ENCODE data around the gene RASSF1. TPM values are rescaled to one million over a fixed set of nuclear protein-coding genes. Genes with fewer than 3 reads are reported as not detected.

The RASSF1 gene
- total RNA-seq, 1 experiment from 2014 or later = 30.2 TPM

DNA sequence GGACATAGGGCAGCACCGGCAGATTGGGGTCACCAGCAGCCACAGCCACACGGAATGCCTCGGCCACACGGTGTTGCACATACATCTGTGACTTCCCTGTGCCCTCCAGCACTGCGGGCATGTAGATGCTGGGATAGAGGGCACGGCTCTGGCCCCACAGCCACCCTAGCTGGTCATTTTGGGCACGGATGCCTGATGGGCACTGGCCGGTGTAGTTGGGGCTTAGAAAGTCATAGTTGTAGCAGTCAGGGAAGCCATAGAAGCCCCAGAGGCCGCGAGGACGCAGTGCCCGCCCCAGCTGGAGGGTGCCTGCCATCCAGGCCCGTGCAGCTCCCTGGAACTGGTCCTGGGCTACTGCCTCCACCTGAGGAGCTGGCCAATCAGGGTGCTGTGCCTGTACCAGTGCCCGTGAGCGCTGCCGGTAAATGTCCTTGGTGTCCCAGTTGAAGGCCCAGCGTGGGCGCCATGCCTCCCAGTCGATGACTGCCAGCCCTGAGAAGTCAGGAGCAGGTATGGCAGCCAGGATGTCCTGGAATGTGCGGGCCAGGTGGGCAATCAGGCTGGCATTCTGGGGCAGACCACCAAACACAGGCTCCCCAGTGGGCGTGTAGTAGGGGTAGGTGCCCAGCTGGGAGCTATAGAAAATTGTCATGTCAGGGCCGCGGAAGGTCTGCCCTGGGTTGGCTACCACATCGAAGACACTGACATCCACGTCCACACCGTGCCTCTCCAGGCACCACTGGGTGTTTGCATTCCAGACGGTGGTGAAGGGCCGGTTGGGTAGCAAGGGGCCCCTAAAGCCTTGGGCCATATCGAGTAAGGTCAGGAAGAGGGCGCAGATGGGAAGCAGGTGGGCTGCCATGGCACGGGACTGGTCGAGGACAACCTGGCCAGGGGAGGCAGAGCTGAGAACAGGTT is 38.3 kb downstream of the RASSF1 start:
- no peak for DNase-seq (ENCODE audit: low spot score)

DNA sequence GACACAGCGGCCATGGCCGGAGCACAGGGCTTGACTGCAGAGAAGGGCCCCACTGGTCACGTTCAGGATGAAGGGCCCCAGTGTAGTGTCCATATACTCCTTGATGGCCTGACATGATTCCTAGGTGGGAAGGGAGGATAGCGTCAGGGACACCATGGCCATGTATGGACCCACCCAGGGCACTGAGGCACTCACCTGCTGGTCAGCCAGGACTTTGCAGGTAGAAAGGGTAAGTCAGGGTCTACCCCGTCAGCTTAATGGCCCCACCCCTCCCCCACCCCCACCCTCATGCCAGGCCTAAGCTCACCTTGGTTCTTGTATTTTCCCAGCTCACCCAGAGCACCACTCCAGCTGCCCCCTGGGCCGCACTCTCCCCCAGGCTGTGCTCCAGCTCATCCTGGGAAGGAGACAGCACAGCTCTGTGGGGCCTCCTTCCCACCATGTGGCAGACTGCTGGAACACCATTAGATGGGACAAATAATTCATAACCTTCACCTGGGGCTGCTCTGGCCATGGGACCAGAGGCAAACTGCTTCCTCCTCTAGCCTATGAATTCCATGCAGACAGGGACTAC is 39.9 kb downstream of the RASSF1 start:
- DNase-seq (ENCODE audit: low spot score) = no peak

DNA sequence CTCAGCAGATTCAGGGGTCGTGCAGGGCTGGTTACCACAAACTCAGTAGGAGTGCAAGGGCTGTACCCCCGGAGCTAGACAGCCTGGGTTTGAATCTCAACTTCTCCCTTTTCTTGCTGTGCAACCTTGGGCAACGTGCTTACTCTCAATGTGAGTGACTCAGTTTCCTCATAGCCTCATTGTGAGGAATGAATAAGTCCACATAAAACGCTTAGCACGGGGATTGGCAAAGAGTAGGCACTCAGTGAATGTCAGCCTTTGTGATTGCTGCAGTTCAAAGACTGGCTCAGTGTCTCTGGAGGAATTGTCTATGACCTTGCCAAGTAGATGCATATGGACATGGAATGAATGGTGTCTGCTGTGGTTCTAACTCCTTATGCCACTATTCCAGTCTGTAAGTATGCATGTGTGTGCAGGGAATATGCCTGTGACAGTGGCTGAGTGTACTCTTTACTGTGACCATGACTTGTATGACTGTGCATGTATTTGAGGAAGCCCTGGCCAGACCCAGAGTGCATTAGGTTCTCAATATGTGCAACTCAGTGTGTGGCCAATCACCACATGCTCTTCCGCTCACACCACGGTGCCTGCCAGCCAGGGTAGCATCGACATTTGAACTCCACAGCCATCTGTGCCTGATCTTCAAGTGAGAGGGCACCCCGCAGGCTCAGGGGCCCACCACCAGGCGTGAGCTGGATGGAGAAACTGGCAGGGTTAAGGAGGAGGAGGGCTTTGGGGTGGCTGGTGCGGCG is 40.5 kb downstream of the RASSF1 start:
- DNase-seq (ENCODE audit: low spot score) = peak; percentile 28

- DNase-seq (ENCODE audit: low spot score) = no peak
Measured at GRCh38 chr3:50299638-50299928, 41.1 kb downstream of the RASSF1 start.

DNA sequence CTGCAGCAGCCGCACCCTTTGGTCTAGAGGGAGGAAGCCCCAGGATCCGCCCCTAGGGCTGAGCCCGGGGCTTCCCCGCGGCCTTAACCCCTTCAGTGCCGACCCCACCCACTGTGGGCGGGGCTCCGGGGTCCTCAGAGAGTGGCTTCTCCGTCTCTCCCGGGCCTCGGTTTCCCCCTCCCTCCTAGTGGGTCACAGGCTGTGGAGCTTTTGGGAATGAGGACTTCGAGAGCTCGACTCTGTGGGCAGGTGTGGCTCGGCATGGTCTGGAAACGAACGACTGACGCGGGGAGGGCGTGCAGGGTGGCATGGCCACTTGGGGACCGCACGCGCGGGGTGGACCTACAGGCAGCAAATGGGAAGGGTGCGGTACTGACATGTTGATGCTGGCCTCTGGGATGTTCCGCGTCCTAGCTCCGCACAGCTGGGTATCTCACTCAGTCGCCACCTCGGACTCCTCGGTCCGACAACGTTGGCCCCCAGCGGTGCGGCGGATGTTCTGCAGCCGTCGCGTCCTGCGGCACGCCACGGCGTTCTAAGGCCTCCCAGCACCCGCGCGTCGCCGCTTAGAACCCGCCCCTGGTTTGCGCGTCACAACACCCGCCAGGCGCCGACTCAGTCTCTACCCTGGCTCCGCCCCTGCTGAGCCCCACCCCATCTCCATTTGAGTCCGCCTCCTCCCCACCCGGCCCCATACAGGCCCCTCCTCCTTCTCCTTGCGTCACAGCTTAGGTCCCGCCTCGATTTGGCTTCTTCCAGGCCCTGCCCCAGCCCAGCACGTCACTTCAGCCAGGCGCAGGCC is 41.6 kb downstream of the RASSF1 start, which contains the start of the genes HYAL3 and NAA80:
TSS of gene HYAL3 (minus strand) at position 570 of the 802 bp plus-strand sequence. CDS start 3,803 bp downstream, outside the sequence.
TSS of gene NAA80 (minus strand) at position 570 of the 802 bp plus-strand sequence. CDS start 1,942 bp downstream, outside the sequence.
- DNase-seq (ENCODE audit: low spot score) = peak; percentile 96

DNA sequence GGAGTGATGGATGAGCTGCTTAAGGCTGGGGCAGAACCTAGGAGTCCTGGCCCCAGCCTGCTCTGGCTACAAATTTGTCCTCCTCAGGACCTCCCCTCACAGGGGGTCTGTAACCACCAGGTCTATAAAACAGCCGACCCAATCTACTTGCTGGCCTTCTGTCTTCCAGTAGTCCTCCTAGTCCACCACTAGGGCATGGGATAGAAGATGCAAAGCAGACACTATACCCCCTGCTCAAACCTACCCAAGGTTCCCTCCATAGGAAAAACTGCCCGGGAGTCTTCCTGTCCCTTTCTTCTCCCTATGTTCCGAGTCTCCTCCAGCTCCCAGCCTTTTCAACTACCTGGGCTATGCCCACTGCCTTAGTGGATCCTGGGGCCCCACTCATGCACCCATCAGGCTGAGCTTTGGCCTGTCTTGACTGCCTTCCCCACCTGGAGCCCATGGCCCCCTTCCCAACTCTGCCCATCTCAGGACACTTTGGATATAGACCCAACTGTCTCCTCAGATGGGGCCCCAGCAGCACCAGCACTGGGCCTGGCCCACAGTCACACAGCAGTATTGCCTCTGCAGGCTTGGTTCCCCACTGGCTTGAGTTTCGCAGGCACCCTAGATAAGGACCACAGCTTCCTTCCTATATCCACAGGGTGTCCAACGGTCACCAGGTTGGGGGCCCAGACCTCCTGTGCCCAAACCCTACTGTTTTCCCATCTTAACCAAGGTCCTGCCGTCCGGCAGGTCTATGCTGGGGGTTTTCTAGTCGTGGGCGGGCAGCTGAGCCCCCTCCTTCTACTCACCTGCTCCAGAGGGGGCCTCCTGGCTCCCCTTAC is 42.5 kb downstream of the RASSF1 start:
- DNase-seq (ENCODE audit: low spot score) = no peak

- DNase-seq (ENCODE audit: low spot score) = no peak
Measured at GRCh38 chr3:50297384-50297775, 43.3 kb downstream of the RASSF1 start.

DNA sequence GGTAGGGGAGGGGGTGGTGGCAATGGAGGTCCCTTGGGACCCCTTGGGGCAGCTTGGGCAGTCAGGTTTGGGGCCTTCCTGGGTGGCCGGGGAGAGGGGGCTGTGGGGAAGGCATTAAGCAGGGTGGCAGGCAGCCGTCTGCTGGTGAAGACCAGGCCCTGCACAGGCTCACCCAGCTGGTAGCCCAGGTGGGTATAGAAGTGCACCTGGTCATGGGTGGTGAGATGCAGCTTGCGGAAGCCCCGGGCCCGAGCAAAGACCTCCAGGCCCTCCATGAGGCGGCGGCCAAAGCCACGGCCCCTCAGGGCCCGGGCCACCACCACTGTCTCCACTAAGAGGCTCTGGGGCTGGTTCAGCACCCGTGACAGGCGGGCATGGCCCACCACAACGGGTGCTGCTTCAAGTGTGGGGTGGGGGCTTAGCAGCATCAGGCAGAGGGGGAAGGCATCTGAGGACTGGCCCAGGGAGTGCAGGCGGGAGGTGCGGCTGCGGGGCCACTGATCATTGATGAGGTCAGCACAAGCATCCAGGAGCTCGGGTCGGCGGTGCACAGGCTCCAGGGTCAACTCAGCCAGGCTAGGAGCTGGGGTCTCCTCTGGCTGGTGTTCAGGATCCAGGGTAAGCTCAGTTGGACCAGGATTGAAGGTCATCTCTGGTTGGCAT is 43.8 kb downstream of the RASSF1 start:
- no peak for DNase-seq (ENCODE audit: low spot score)

DNA sequence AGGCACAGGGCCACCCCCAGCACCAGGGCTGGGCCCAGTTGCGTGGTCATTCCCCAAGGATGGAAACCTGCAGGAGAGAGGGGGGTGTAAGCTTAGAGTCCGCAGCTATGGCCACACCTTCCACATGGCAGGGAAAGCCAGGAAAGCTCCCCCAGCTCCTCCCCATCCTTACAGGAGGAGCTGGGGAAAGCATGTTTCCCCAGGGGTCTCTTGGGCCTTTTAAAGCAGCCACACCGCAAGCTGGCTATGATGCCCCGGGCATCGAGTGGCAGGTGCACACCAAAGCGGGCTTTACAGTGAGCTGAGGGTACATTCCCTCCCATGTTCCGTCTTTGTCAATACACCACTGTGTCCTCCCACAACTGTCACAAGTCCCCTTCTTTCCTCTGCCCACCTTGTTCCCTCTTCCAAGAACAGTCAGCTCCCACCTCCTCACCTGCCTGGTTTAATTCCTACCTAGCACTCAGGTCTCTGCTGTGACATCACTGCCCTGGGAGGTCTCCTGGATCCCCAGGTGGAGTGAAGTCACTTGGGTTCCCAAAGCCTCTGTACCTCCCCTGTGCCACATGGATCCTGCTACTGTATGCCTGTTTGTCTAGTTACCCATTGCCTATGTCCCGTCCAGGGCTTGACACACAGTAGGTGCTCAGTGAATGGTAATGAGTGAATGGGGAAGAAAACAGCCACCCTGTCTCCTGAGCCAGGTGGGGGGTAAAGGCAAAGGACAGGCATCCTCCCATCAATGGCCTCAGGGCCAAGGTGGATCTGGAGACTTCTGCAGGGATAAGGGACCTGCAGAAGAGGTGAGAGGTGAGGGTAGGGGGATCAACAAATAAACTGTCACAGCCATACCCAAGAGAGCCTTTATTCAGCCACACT is 44.8 kb downstream of the RASSF1 start:
- DNase-seq (ENCODE audit: low spot score) = no peak

- no peak for DNase-seq (ENCODE audit: low spot score)
Measured at GRCh38 chr3:50294492-50295403, 45.9 kb downstream of the RASSF1 start.

- no peak for DNase-seq (ENCODE audit: low spot score)
Measured at GRCh38 chr3:50294089-50294488, 46.5 kb downstream of the RASSF1 start.

DNA sequence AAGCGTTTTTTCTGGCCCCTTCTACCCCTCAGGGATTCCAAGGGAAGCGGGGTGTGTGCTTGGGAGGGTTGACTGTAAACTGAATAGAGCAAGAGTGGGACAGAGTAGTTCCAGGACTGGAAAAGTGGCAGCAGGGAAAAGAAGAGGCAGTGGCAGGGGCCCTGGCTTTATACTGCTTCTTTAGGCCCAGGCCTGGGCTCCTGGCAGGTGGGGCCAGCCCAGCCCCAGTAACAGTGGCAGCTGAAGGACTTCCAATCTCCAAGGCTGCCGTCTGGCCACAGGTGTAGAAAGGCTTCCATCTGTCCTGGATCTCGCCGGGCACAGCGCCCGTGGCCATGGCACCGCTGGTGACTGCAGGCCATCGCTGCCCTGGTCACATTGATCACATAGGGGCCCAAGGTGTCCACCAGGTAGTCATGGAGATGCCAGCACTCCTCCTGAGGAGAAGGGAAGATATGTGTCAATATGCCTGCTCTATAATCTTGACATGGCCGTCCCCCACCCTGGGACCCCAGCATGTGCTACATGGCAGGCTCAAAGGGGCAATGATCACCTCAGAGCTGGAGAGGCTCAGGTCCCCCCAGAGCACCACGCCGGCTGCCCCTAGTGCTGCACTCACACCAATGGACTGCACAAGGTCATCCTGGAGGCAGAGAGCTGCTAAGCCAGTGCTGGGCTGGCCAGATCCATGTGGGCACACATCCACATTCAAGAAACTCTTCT is 47.4 kb downstream of the RASSF1 start:
- no peak for DNase-seq (ENCODE audit: low spot score)

DNA sequence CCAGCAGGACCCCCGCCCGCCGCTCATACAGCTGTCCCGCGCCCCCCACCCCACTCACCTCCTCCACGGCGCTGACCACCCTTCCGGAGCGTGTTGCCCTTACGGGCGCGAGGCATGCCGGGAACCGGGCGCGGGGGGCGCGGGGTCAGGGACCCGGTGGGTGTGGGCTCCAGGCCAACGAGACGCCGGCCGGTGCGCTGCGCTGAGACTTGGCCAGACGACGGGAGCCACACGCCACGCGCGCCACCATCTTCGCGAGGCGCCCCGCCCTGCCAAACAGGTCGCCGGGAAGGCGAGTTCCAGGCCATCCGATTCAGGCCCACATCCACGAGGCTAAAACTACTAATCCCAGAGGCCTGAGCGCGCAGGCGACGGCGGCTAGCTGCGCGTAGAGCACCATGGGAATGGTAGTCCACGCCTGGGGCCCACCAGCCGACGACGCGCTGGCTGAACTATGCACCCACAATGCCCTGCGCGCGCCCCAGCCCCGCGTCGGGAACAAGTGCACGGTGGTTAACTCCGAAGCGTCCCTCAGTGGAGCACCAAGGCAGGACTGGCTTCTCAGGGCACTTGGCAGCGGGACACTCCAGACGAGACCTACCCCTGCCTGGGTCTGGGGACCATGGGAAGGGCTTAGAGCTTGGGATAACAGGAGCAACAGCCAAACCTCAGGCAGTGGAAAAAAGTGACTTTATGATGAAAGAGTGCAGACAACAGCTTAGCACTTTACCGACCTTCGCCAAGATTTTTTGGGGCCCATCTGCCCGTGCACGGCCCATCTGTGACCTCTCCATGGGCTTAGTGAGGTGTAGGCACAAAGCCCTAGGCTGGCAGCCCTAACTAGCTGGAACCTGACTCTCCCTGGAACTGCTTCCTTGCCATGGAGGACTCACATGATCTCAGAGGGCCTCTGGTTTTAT is 48.2 kb downstream of the RASSF1 start, which contains the start of gene IFRD2:
TSS of gene IFRD2 (minus strand) at position 271 of the 920 bp plus-strand sequence. CDS start at position 116, 155 bp downstream.
- peak; percentile 94 for DNase-seq (ENCODE audit: low spot score)

DNA sequence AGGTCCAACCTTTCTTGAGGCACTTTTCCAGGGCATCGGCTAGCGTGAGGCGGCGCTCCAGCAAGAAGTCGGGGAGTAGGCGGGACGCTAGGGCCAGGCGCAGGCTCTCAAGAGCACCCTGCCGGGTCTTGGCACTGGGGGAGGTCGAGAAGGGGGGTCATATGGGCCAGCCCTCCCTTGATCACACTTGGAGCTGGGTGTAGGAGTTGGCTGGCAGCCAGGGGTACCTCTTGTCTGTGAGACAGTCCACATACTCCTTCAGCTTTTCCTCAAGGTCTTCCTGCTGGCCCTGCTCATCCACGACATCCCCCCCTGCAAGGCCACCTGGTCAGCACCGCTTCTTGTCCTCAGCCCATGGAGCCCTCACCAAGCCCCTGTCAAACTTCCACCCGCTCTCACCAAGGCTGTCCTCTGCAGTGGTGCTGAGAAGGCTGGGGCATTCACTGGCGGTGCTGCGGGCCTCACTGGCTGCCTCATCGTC is 50.4 kb downstream of the RASSF1 start:
- DNase-seq (ENCODE audit: low spot score) = no peak

DNA sequence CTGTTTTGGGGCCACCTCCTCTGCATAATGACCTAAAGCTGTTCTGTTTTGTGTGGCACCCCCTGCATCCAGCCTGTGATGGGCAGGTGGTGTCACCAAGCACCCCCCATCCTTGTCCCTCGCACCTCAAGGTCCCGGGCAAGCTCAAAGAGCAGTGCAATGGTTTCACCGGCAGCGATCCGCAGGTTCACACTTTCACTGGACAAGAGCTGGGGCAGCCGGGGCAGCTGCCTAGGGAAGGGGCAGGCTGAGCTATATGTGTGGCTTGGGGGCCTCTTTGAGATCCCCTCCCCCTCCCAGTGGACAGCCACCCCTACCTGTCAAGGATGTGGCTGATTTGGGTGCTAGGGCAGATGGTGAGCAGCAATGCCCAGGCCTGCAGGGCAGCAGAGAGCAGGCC is 51.5 kb downstream of the RASSF1 start:
- no peak for DNase-seq (ENCODE audit: low spot score)
